Measurements from ENCODE around the gene PACRG. TPM values are rescaled to one million over a fixed set of nuclear protein-coding genes. Genes with fewer than 3 reads are reported as not detected.

Gene PACRG
- total RNA-seq, 1 donor: 1.4 TPM

- no peaks in the 10 kb centered on the region for H3K79me2 ChIP-seq (ENCODE audit: insufficient read depth, low read length)
- no peaks in the 10 kb centered on the region for H4K20me1 ChIP-seq (ENCODE audit: insufficient read depth, low read length)
- H3K36me3 ChIP-seq (ENCODE audit: insufficient read depth, low read length): no peaks in the 10 kb centered on the region
- no peak for DNase-seq (ENCODE audit: insufficient read length, low spot score, missing footprints)
- no peak overlapping the region for H3K27ac ChIP-seq (ENCODE audit: low read depth, low read length)
- no peaks in the 10 kb centered on the region for H3K27me3 ChIP-seq (ENCODE audit: insufficient read depth, low read length)
- H3K4me3 ChIP-seq (ENCODE audit: insufficient read depth, low read length): no peak overlapping the region
- peaks cover 9% of the 10 kb centered on the region for H3K4me1 ChIP-seq (ENCODE audit: insufficient read depth, low read length)
- no peaks in the 10 kb centered on the region for H3K9me3 ChIP-seq (ENCODE audit: low read depth, low read length)
- no peak overlapping the region for H2AFZ ChIP-seq (ENCODE audit: low read length)
- no peak overlapping the region for H3K4me2 ChIP-seq (ENCODE audit: insufficient read depth, low read length)
- no peak for TF ChIP-seq CTCF (IDR thresholded peaks at IDR 0.05; ENCODE audit: extremely low read depth, low read depth, low read length)
Observed at GRCh38 chr6:162963861-162964260, 236.1 kb downstream of the PACRG start.

- Histone ChIP-seq H3K9me3 (ENCODE audit: low read depth, low read length) (no peaks in the 10 kb centered on the region), H3K4me1 (ENCODE audit: insufficient read depth, low read length) (peaks cover 9% of the 10 kb centered on the region), H3K4me3 (ENCODE audit: insufficient read depth, low read length) (no peak overlapping the region), H3K27me3 (ENCODE audit: insufficient read depth, low read length) (no peaks in the 10 kb centered on the region), H3K4me2 (ENCODE audit: insufficient read depth, low read length) (peak overlapping the region; percentile 14), H4K20me1 (ENCODE audit: insufficient read depth, low read length) (no peaks in the 10 kb centered on the region), H3K36me3 (ENCODE audit: insufficient read depth, low read length) (no peaks in the 10 kb centered on the region), H3K27ac (ENCODE audit: low read depth, low read length) (peak overlapping the region; percentile 56), H2AFZ (ENCODE audit: low read length) (no peak overlapping the region), H3K79me2 (ENCODE audit: insufficient read depth, low read length) (no peaks in the 10 kb centered on the region)
- DNase-seq (ENCODE audit: insufficient read length, low spot score, missing footprints): peak; percentile 83
- no peak for TF ChIP-seq CTCF (IDR thresholded peaks at IDR 0.05; ENCODE audit: extremely low read depth, low read depth, low read length)
Observed at GRCh38 chr6:162964488-162965140, 236.8 kb downstream of the PACRG start.

GRCh38 chr6:162965366-162965765 is 237.6 kb downstream of the PACRG start:
- no peaks in the 10 kb centered on the region for H4K20me1 ChIP-seq (ENCODE audit: insufficient read depth, low read length)
- H3K27me3 ChIP-seq (ENCODE audit: insufficient read depth, low read length): no peaks in the 10 kb centered on the region
- TF ChIP-seq CTCF (IDR thresholded peaks at IDR 0.05; ENCODE audit: extremely low read depth, low read depth, low read length): no peak
- no peak overlapping the region for H3K4me2 ChIP-seq (ENCODE audit: insufficient read depth, low read length)
- no peak overlapping the region for H3K4me3 ChIP-seq (ENCODE audit: insufficient read depth, low read length)
- H3K27ac ChIP-seq (ENCODE audit: low read depth, low read length): peak overlapping the region; percentile 14
- no peaks in the 10 kb centered on the region for H3K79me2 ChIP-seq (ENCODE audit: insufficient read depth, low read length)
- H3K9me3 ChIP-seq (ENCODE audit: low read depth, low read length): no peaks in the 10 kb centered on the region
- no peak for DNase-seq (ENCODE audit: insufficient read length, low spot score, missing footprints)
- no peaks in the 10 kb centered on the region for H3K36me3 ChIP-seq (ENCODE audit: insufficient read depth, low read length)
- H3K4me1 ChIP-seq (ENCODE audit: insufficient read depth, low read length): peaks cover 9% of the 10 kb centered on the region
- no peak overlapping the region for H2AFZ ChIP-seq (ENCODE audit: low read length)

GRCh38 chr6:162970246-162970645 is 242.5 kb downstream of the PACRG start:
- TF ChIP-seq CTCF (IDR thresholded peaks at IDR 0.05; ENCODE audit: extremely low read depth, low read depth, low read length): no peak
- Histone ChIP-seq H4K20me1 (ENCODE audit: insufficient read depth, low read length) (no peaks in the 10 kb centered on the region), H3K79me2 (ENCODE audit: insufficient read depth, low read length) (no peaks in the 10 kb centered on the region), H3K36me3 (ENCODE audit: insufficient read depth, low read length) (no peaks in the 10 kb centered on the region), H3K4me3 (ENCODE audit: insufficient read depth, low read length) (no peak overlapping the region), H3K27me3 (ENCODE audit: insufficient read depth, low read length) (no peaks in the 10 kb centered on the region), H3K9me3 (ENCODE audit: low read depth, low read length) (no peaks in the 10 kb centered on the region), H2AFZ (ENCODE audit: low read length) (no peak overlapping the region), H3K27ac (ENCODE audit: low read depth, low read length) (no peak overlapping the region), H3K4me1 (ENCODE audit: insufficient read depth, low read length) (no peaks in the 10 kb centered on the region), H3K4me2 (ENCODE audit: insufficient read depth, low read length) (no peak overlapping the region)
- DNase-seq (ENCODE audit: insufficient read length, low spot score, missing footprints): no peak
